Small intestine (tissue), 7 donors: ENCODE data around the gene INF2. TPM values are rescaled to one million over a fixed set of nuclear protein-coding genes. Genes with fewer than 3 reads are reported as not detected.

Experiments used
- DNase-seq, 2 donors: peaks; one replicate each; pipeline versions ENCODE4 v3.0.0 to v3.0.0-alpha.2; 2013
- FAIRE-seq: peaks from 2 replicates; lab custom pipeline; 2012; peaks lifted over from hg19 to GRCh38; lab: Jason Lieb, UNC
- H3K27ac ChIP-seq, 3 donors: one replicate each; pipeline ENCODE4 v1.5.1; 2013; ENCODE audit warnings: low read length in 2 of 3, mild to moderate bottlenecking in 2 of 3, control low read depth in 1 of 3, inconsistent platforms in 1 of 3, low read depth in 1 of 3, moderate library complexity in 1 of 3
- H3K27me3 ChIP-seq, 3 donors: one replicate each; pipeline ENCODE4 v1.6.1; 2013; ENCODE audit warnings: low read length in 3 of 3, inconsistent platforms in 1 of 3; ENCODE audit not compliant: control insufficient read depth in 3 of 3, insufficient read depth in 3 of 3
- H3K36me3 ChIP-seq, 3 donors: one replicate each; pipeline ENCODE4 v1.6.1; 2013; ENCODE audit warnings: low read length in 3 of 3, inconsistent platforms in 1 of 3, low read depth in 1 of 3, mild to moderate bottlenecking in 1 of 3, moderate library complexity in 1 of 3; ENCODE audit not compliant: control insufficient read depth in 3 of 3, insufficient read depth in 2 of 3
- H3K4me1 ChIP-seq, 3 donors: one replicate each; pipeline ENCODE4 v1.6.1; 2013; ENCODE audit warnings: low read length in 2 of 3, inconsistent platforms in 1 of 3, low read depth in 1 of 3, mild to moderate bottlenecking in 1 of 3, moderate library complexity in 1 of 3; ENCODE audit not compliant: control insufficient read depth in 3 of 3, insufficient read depth in 2 of 3
- H3K4me3 ChIP-seq, 3 donors: one replicate each; pipeline ENCODE4 v1.5.1; 2013; ENCODE audit warnings: low read length in 3 of 3, control low read depth in 1 of 3, inconsistent platforms in 1 of 3, low read depth in 1 of 3, mild to moderate bottlenecking in 1 of 3, moderate library complexity in 1 of 3
- H3K9me3 ChIP-seq, 2 donors: one replicate each; pipeline ENCODE4 v1.6.1; 2013; ENCODE audit warnings: low read depth in 1 of 2, low read length in 1 of 2; ENCODE audit not compliant: control insufficient read depth in 2 of 2, insufficient read depth in 1 of 2
- WGBS, 3 donors: extraction: QIAGEN DNeasy Blood & Tissue Kit; methylation state at CpG; one replicate each; pipeline ENCODE4 v1.1.7; 2013; 5-methylcytosine and 5-hydroxymethylcytosine counted together
- polyA plus RNA-seq, 4 donors: library from polyadenylated mRNA; stranded (reverse) in 3 of 4; unstranded in 1 of 4; fragments of 200-250 nt in 3 of 4; fragments of 120-200 nt in 1 of 4; gene quantifications; one replicate each; pipeline versions ENCODE4 v1.2.1 to v1.2.3, GENCODE V29; 2013
- donor health status: healthy with polysubstance abuse.
- donor health status: control.
- donor health status: control.
- donor health status: Bipolar disorder and iron deficiency.
- donor health status: healthy.

INF2 gene
- polyA plus RNA-seq, 4 donors, result 62.6 to 364 (median 197) TPM

DNA sequence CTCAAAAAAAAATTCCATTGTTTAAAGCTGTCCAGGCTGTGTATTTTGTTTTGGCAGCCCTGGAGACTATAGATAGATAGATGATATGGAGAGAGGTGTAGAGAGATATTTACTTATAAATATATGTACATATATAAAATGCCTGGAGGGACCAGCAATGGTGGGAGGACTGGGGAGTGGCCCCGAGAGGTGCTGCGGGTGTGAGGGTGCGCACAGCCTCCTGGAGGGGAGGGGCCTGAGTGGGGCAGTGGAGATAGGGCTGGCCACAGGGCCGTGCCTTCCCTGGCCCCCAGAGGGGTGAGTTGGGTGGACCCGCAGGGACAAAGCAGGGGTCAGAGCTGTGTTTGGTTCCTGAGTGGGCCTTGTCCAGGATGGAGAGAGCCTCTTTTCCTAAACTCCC, 41.1 kb downstream of the INF2 start:
- 74 to 88% (median 84%) methylated on average over 4 to 5 of the region's 5 CpGs for WGBS, 3 donors
- no peak for DNase-seq
- Histone ChIP-seq H3K27ac (no peak overlapping the region), H3K27me3 (no peaks in the 10 kb centered on the region), H3K4me1 (peaks cover 0 to 2% (median 2%) of the 10 kb centered on the region in 3 donors), H3K9me3 (no peaks in the 10 kb centered on the region), H3K4me3 (no peak overlapping the region), H3K36me3 (no peaks in the 10 kb centered on the region)
- FAIRE-seq, result no peak

DNA sequence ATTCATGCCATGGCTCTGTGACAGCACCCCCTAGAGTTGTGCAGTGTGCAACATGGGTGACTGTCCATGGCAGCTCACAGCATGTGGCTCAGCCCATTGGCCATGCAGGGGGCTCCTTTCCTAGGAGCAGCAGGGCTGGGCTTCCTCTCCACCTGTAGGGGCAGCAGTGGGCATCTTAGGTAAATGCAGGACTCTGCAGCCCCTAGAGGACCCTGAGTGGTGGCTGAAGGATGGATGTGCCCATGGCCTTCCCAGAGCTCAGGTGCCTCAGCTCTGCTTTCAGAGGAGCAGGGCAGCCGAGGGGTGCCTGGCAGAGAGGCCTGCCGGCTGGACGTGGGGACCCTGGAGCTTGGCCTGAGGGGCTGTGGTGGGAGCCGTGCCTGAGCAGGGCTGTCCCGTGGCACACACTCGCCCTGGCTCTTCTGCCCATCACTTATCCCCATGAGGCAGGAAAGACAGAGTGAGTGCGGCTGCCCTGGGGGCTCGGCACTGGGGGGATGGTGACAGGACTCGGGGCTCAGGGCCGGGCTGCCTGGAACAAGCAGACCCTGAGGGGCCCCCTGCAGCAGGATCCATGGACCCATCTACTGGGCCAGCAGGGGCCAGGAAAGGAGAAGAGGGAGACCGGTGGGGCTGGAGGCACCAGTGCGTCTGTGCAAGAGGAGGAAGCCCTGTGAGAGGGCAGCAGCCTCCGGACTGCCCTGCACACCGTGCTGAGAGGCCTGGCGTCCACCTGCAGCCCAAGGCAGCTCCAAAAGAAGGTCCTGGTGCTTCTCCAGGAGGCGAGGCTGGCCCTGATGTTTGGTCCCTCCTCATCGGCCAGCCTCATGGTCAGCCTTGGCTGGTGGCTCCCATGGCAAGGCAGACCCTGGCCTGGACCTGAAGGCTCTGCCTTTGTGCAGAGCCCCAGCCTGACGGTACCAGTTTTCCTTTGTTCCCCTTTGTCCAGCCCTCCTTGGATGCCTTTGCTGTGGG, 42.2 kb downstream of the INF2 start:
- no peak for FAIRE-seq
- no peak for DNase-seq
- Histone ChIP-seq H3K9me3 (no peaks in the 10 kb centered on the region), H3K4me3 (no peak overlapping the region), H3K27me3 (no peaks in the 10 kb centered on the region), H3K4me1 (peaks cover 0 to 2% (median 0%) of the 10 kb centered on the region in 3 donors), H3K36me3 (no peaks in the 10 kb centered on the region), H3K27ac (no peak overlapping the region)
- 87 to 95% (median 91%) methylated on average over 18 of the region's 18 CpGs for WGBS, 3 donors

DNA sequence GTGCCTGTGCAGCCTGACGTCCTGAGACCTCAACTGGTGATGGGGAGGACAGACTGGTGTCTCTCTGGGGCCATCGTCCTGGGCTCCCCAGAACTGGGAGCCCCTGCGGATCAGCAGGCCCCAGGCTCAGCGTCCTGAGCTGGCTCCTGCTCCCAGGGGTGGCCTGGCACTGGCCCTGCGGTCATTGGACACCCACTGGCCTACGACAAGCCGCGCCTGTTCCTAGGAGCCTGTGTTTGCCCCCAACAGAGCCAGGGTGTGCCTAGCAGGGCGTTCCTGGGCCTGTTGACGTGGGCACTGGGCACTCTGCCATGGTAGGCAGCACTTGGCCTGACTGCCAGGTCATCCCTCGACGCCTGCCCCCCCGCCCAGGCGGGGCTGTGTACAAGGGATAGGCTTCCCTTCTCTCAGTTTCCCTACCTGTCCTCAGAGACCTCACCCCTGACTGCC, 43.0 kb downstream of the INF2 start:
- H3K4me1 ChIP-seq, result peaks cover 0 to 2% (median 0%) of the 10 kb centered on the region in 3 donors

DNA sequence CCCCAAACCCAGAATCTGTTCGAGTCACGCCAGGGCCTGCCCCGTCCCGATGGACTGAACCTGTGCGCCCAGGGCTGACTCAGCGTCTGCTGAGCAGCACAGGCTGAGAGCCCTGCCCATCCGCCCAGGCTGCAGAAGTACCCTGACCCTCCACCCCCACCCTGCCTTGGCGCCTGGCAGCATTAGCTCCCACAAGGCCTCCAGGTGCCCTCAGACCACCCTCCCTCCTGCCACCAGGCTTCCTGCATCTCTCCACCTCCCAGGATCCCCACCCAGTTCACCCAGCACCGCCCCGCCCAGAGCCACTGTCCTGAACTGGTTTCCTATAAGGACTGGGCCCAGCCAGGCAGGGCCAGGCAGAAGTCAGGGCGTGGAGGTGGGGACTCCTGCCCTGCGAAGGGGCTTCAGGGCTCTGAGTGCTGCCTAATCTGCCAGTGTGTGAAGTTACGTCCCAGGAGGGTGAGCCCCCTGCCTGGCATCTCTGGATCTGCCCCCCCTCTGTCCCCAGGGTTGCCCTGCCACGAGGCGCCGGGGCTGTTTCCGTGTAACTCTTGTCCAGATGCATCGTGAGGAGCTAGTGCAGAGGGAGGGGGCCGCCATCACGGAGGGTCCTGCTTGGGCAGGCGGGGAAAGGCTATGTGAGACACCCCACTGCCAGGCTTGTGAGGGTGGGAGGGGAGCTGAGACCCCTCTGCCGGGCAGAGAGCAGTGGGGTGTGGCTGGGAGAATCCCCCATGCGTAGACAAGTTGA, 43.7 kb downstream of the INF2 start:
- Histone ChIP-seq H3K27me3 (no peaks in the 10 kb centered on the region), H3K27ac (no peak overlapping the region), H3K36me3 (peaks cover 0 to 2% (median 0%) of the 10 kb centered on the region in 3 donors), H3K9me3 (no peaks in the 10 kb centered on the region), H3K4me3 (no peak overlapping the region), H3K4me1 (peaks cover 0 to 2% (median 0%) of the 10 kb centered on the region in 3 donors)
- DNase-seq (peak in 1 of 2 donors; percentile 70), FAIRE-seq (no peak)
- 48 to 78% (median 67%) methylated on average over 23 of the region's 23 CpGs for WGBS, 3 donors

More for the DNA sequence above, 43.0 kb downstream of the INF2 start:
- no peak overlapping the region for H3K27ac ChIP-seq
- H3K4me3 ChIP-seq, result no peak overlapping the region
- no peaks in the 10 kb centered on the region for H3K27me3 ChIP-seq
- 16 to 61% (median 35%) methylated on average over 14 of the region's 14 CpGs for whole genome bisulfite sequencing, 3 donors
- FAIRE-seq, result no peak
- DNase-seq, result peak in 1 of 2 donors; percentile 86
- no peaks in the 10 kb centered on the region for H3K9me3 ChIP-seq
- peaks cover 0 to under 1% (median 0%) of the 10 kb centered on the region in 3 donors for H3K36me3 ChIP-seq

DNA sequence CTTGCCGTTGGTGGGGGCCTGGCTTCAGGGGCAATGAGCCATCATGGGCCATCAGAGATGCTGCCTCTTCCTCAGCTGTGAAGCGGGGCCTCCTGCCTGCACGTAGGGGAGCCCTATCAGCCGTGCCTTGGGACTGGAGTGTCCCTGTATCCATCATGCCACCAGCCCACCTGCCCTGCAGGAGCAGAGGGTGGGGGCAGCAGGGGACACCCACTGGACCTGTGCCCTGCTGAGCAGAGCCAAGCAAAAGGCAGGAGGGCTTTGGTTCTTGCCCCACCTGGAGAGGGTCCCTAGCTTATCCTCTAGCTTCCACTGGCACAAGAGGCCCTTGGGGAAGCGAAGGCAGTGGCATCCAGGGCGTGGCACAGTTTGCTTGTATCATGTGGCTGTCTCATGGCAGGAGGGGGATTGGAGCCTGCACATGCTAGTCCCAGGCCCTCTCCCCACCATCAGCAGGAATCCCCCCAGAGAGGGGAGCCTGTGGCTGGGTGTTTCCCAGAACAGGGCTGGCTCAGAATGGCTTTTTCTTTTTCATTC, 44.7 kb downstream of the INF2 start:
- no peak overlapping the region for H3K4me3 ChIP-seq
- peaks cover 0 to 2% (median 0%) of the 10 kb centered on the region in 3 donors for H3K4me1 ChIP-seq
- no peak for FAIRE-seq
- WGBS, 3 donors, result 78 to 82% (median 81%) methylated on average over 6 of the region's 6 CpGs
- H3K27ac ChIP-seq, result no peak overlapping the region
- no peaks in the 10 kb centered on the region for H3K9me3 ChIP-seq
- peaks cover 0 to 4% (median 0%) of the 10 kb centered on the region in 3 donors for H3K36me3 ChIP-seq
- H3K27me3 ChIP-seq, result no peaks in the 10 kb centered on the region
- DNase-seq, result no peak

DNA sequence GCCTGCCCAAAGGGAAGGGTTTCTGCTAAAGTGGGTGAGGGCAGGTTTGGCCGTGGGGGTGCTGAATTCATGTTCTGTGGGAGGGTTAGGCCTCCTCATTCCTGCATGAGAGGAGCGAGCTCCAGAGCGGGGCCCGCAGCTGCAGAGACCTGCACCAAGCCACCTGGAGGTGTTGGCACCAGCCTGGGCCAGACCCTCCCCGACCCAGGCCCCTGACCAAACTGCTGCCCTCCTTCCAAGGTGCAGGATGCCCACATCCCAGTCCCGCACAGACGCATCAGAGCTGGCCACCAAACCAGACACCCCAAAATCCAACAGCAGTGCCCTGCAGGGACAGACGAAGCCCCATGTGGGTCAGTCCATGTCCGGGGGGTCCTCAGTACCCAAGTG, 45.2 kb downstream of the INF2 start:
- no peaks in the 10 kb centered on the region for H3K9me3 ChIP-seq
- no peak for FAIRE-seq
- H3K4me1 ChIP-seq, result peaks cover 0 to 2% (median 0%) of the 10 kb centered on the region in 3 donors
- H3K27ac ChIP-seq, result no peak overlapping the region
- DNase-seq, result no peak
- no peaks in the 10 kb centered on the region for H3K27me3 ChIP-seq
- peaks cover 0 to 5% (median 0%) of the 10 kb centered on the region in 3 donors for H3K36me3 ChIP-seq
- 88 to 89% (median 88%) methylated on average over 9 of the region's 9 CpGs for WGBS, 3 donors
- no peak overlapping the region for H3K4me3 ChIP-seq

DNA sequence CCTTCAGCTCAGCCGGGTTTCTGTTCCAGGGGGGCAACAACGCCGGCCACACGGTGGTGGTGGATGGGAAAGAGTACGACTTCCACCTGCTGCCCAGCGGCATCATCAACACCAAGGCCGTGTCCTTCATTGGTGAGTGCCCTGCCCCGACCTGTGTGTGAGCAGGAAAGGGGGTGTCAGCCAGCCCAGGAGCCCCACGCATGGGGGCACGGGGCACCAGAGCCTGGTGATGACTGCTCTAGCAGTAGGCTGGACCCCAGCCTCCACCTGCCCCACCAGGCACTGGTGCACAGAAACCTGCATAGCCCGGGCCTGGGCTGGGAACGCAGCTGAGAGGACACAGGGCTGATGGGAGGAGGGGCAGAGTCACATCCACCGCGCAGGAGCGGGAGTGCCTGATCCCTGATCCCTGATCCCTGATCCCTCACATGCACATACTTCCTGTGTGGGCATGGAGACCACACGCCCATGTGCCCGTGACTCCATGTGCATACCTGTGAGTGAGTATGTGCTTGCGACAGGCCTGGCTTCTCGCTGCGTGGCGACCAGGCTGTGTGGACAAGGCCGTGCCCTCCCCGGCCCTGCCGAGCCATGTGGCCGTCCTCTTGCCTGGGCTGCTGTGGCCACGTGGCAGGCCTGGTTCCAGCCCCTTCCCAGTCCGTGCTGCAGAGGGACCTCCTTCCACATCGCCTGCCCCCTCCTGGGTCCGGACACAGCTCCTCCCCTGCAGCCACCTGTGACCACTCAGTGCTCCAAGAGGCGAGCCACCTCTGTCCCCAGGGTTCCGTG, 45.8 kb downstream of the INF2 start:
- DNase-seq, result peak in 1 of 2 donors; percentile 48
- FAIRE-seq, result no peak
- 77 to 81% (median 77%) methylated on average over 31 of the region's 31 CpGs for WGBS, 3 donors
- Histone ChIP-seq H3K4me3 (no peak overlapping the region), H3K27me3 (no peaks in the 10 kb centered on the region), H3K36me3 (peaks cover 0 to 11% (median 0%) of the 10 kb centered on the region in 3 donors), H3K27ac (peak overlapping the region in 1 of 3 donors; percentile 6), H3K9me3 (no peaks in the 10 kb centered on the region), H3K4me1 (peaks cover 0 to 2% (median 0%) of the 10 kb centered on the region in 3 donors)
